Inflammatory macrophage treated with lipopolysaccharide for 4 hours (primary cell): ENCODE results near the gene ARHGEF17.

Experiments
- DNase-seq: peaks from one replicate; pipeline ENCODE4 v3.0.0-alpha.2; 2020

ARHGEF17 gene

GRCh38 chr11:73397468-73398131 is 89.5 kb downstream of the ARHGEF17 start:
- no peak for DNase-seq

- DNase-seq, result no peak
These were observed 90.1 kb downstream of the ARHGEF17 start for GRCh38 chr11:73398132-73398526.

- DNase-seq, result no peak
These were observed 90.6 kb downstream of the ARHGEF17 start for GRCh38 chr11:73398721-73399120.

GRCh38 chr11:73399159-73399590 is 91.1 kb downstream of the ARHGEF17 start:
- DNase-seq, result no peak

- DNase-seq, result no peak
These were observed 91.6 kb downstream of the ARHGEF17 start for GRCh38 chr11:73399636-73400035.

GRCh38 chr11:73400293-73400692 is 92.2 kb downstream of the ARHGEF17 start:
- no peak for DNase-seq

DNA sequence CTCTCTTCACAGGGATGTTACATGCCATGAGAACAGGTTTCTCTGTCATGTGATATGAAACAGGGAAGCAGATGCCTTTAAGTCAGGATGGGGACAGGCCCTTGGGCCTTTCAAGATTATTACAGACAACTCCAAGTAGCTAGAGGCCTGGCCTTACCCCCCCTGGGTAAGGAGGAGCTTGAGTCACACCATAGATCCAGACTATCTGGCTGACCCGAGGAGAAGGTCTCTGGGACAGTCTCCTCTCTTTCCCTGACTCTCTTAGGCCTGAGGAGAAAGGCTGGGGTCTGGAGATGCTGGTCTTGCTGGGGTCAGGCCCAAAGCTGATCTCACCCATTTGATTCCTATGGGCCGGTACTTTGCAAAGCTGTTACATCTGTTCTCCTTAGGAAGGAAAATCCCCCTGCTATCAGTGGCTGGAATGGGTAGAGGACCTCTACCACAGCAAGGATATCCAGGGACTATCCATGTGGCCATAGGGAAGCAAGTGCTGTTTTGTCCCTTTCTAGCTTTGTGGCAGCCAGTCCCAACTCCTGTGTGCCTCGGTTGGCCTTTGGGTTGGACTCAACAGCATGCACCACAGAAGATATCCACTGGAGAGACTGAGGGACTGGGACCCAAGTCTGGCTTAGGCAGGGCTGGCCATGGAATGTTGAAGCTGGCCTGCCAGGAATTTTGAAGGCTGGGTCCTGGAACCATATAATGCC is 93.3 kb downstream of the ARHGEF17 start:
- DNase-seq, result no peak

GRCh38 chr11:73401924-73402833 is 94.1 kb downstream of the ARHGEF17 start:
- DNase-seq, result no peak

DNA sequence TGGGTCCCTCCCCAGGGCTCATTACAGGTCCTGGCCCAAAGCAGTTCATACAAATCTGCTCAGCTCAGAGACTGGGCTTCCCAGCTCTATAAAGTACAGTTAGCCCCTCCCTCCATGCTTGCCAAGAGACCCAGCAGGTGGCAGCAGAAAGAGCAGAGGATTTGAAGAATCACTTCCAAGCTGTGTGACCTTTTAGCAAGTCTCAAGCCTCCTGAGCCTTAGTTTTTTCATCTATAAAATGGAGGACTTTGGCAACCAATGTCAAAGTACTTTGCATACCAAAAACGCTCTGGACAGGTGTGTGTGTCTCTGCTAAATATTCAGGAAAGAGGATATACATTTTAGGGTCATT is 94.7 kb downstream of the ARHGEF17 start:
- DNase-seq, result peak; percentile 42

- no peak for DNase-seq
These were observed 95.5 kb downstream of the ARHGEF17 start for GRCh38 chr11:73403541-73403940.

- DNase-seq, result peak; percentile 92
These were observed 96.0 kb downstream of the ARHGEF17 start for GRCh38 chr11:73404048-73404447.

- no peak for DNase-seq
These were observed 96.5 kb downstream of the ARHGEF17 start for GRCh38 chr11:73404506-73405145.

DNA sequence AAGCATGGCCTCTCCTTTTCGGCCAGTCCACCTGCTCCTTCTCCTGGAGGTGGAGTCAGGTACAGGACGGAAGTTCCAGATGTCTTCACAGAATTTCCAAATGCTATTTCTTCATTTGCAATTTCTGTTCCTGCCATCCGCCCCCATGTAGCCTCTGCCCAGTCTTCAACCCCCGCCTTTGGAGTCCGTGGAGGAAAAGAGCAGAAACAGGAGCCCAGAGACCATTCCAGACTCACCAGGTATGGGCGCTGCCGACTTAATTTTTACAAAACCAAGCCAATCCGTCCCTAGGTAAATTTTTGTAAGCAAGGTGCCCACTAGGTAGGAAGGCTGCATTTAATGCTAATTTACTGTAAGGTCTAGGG is 97.1 kb downstream of the ARHGEF17 start:
- no peak for DNase-seq

GRCh38 chr11:73406131-73406530 is 98.1 kb downstream of the ARHGEF17 start:
- DNase-seq, result no peak

GRCh38 chr11:73406619-73407018 is 98.5 kb downstream of the ARHGEF17 start:
- no peak for DNase-seq

DNA sequence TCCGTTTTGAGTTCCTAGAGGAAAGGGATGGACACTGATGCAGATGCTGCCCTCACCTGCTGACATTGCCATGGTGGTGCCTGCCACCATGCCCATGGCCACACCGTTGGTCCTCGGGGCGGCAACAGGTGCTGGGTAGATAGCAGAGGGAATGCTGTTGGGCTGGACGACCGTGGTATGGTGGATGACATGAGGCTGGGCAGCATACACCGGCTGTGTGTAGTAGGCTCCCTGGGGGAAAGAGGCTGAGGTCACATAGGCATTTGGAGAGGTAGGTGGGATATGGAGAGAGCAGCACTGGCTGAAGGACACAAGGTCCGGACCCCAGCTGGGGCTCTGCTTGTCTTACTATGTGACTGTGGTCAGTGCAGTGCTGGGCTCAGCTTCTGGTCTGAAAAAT is 101.4 kb downstream of the ARHGEF17 start:
- no peak for DNase-seq

- no peak for DNase-seq
These were observed 102.6 kb downstream of the ARHGEF17 start for GRCh38 chr11:73410627-73411026.

GRCh38 chr11:73411031-73411430 is 103.0 kb downstream of the ARHGEF17 start:
- no peak for DNase-seq

DNA sequence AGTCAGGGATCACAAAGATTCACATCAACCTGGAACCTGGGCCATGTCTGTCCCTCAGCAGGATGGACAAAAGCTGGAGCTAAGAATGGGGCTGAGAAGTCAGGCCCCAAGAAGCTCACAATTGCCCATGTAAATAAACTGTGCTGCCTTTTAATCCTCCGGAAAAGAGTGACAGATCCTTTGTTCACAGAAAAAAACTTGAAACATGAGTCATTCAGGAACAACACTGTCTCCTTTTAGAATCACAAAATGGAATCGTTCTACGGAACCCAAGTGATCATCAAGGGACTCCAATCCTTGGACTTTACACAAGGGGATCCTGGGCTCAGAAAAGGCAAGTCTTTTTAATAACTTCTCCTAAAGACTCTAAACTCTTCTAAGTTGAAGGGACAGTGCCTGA is 104.2 kb downstream of the ARHGEF17 start:
- DNase-seq, result no peak

- DNase-seq, result peak; percentile 97
These were observed 105.2 kb downstream of the ARHGEF17 start for GRCh38 chr11:73413256-73413655.

GRCh38 chr11:73414977-73415651 is 107.0 kb downstream of the ARHGEF17 start:
- DNase-seq, result peak; percentile 94

DNA sequence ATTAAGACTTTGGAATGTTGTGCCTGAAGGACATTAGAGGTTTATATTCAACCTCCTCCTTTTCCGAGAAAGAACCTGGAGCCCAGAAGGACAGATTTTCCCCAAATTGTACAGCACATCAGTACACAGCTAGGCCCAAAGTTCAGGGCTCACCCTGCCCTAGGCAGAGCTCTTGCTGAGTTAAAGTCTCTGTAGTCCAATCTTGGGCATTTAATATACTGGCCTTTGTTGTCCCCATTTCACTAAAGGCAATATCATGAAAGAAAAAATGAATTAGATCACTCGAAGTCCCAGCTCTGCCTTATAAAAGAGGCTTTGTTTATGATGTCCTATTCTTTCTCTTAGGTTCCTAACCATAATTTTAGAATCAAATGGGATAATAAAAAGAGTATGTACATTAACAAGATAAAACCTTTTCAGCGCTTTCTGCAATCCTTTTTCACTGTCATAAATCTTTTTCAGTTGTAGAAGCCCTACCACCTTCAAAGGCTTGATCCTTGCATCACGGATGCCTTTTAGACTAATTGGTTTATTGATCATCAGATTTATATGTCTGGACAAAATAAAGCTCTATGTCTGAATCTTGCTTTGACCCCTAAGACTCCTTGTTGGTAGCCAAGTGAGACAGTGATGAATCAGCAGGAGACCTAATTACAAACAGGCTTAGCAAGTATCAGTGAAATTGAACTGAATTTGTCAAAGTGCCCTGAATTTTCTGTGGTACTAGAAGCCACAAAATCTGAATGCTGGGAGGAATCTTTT is 108.0 kb downstream of the ARHGEF17 start:
- no peak for DNase-seq
